ENCODE data around the gene NTRK3. TPM values are rescaled to one million over a fixed set of nuclear protein-coding genes. Genes with fewer than 3 reads are reported as not detected.

NTRK3 gene
- total and polyA plus RNA-seq, 12 donors = 1.6 to 8.5 (median 3.3) TPM

DNA sequence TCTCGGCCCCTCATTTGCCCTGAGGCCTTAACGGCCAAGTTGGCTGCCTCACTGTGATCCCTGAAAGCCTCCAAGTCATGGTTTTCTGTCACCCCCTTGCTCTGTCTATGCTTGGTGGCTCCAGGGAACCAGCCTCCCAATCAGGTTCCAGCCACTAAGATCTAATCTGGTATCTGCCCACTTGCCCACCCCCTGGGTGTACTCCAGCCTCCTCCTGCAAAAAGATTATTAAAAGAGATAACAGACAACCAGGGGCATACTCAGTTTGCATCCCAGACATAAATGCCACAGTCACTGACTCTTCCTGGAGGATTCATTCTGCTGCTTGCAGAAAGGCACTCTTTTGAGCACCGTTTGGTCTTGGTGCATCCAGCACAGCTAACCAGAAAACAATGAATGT, 103.9 kb downstream of the NTRK3 start:
- DNase-seq = no peak
- H3K9me3 ChIP-seq (replicated peaks in 1 of 3) = no peaks in the 10 kb centered on the region
- WGBS, 4 donors = 46 to 54% (median 49%) methylated on average over 3 of the region's 3 CpGs
- H3K27me3 ChIP-seq = no peaks in the 10 kb centered on the region
- intact Hi-C loops (cut with DNase I) = no loop called here
- no peaks in the 10 kb centered on the region for H3K36me3 ChIP-seq (replicated peaks in 1 of 2)
- TF ChIP-seq POLR2A (IDR thresholded peaks at IDR 0.05) = no peak
- H3K4me3 ChIP-seq = no peak overlapping the region
- H3K27ac ChIP-seq = no peak overlapping the region
- no peaks in the 10 kb centered on the region for H3K4me1 ChIP-seq (replicated peaks in 1 of 2)

DNA sequence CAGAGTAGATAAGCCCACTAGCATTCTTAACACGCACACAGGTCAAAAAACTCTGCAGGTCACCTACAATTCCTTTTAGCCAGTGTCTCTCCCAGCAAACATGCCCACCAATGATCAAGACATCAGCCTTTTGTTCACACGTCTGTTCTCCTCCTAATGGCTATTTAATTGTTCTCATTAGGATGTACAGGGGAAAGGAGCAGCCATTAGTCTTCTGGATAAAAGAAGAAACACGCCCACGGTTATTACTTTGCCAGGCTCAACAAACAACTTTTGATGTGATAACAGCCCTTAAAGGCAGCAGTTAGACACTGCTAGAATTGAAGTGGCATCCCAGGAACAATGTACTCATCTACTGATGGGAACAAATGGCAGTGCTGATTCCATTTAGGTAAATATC, 108.8 kb downstream of the NTRK3 start:
- H3K27me3 ChIP-seq = no peaks in the 10 kb centered on the region
- H3K36me3 ChIP-seq (replicated peaks in 1 of 2) = no peaks in the 10 kb centered on the region
- TF ChIP-seq POLR2A (IDR thresholded peaks at IDR 0.05) = no peak
- TF ChIP-seq, protein P1, sequence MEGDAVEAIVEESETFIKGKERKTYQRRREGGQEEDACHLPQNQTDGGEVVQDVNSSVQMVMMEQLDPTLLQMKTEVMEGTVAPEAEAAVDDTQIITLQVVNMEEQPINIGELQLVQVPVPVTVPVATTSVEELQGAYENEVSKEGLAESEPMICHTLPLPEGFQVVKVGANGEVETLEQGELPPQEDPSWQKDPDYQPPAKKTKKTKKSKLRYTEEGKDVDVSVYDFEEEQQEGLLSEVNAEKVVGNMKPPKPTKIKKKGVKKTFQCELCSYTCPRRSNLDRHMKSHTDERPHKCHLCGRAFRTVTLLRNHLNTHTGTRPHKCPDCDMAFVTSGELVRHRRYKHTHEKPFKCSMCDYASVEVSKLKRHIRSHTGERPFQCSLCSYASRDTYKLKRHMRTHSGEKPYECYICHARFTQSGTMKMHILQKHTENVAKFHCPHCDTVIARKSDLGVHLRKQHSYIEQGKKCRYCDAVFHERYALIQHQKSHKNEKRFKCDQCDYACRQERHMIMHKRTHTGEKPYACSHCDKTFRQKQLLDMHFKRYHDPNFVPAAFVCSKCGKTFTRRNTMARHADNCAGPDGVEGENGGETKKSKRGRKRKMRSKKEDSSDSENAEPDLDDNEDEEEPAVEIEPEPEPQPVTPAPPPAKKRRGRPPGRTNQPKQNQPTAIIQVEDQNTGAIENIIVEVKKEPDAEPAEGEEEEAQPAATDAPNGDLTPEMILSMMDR (IDR thresholded peaks at IDR 0.05) = no peak
- H3K4me3 ChIP-seq = no peak overlapping the region
- 65 to 76% (median 68%) methylated on average over 4 of the region's 4 CpGs for WGBS, 4 donors
- no peak overlapping the region for H3K27ac ChIP-seq
- H3K9me3 ChIP-seq (replicated peaks in 1 of 3) = no peaks in the 10 kb centered on the region
- no peaks in the 10 kb centered on the region for H3K4me1 ChIP-seq (replicated peaks in 1 of 2)
- intact Hi-C loops (cut with DNase I) = no loop called here
- DNase-seq = no peak

DNA sequence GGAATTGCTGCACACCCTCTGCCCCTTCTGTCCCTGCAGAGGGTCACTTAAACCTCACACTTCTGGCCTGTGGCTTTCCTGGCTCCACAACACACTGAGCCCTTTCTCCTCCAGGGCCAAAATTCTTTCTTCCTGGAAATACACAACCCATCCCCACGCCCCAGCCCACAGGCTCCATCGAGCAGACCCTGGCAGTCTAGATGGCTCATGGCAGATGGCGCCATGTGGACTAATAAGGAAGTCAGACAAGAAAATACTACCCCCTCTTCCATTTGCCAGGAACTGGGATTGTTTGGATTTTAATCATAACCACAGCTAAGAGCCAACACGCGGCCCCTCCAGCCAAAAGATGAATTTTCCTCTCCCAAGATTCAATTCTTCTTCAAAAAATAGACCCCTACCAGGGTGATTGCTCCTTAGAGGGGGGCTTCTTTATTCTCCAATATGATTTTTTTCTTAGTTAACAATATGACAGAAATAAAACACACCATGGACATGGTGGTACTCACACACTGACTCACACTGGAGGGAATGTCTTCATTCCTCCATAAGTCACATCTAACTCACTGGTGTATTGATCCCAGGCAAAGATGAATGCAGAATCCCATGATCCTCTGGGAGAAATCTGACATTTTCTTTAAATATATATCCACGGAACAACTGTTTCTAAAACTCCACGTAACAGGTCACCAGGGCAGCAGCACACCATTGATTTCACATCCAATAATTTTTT, 111.5 kb downstream of the NTRK3 start:
- no peak for DNase-seq
- H3K36me3 ChIP-seq (replicated peaks in 1 of 2) = no peaks in the 10 kb centered on the region
- intact Hi-C loops (cut with DNase I) = no loop called here
- no peaks in the 10 kb centered on the region for H3K9me3 ChIP-seq (replicated peaks in 1 of 3)
- no peaks in the 10 kb centered on the region for H3K27me3 ChIP-seq
- WGBS, 4 donors = 70 to 89% (median 82%) methylated on average over 7 of the region's 7 CpGs
- no peaks in the 10 kb centered on the region for H3K4me1 ChIP-seq (replicated peaks in 1 of 2)
- H3K27ac ChIP-seq = no peak overlapping the region
- H3K4me3 ChIP-seq = no peak overlapping the region
- no peak for TF ChIP-seq POLR2A (IDR thresholded peaks at IDR 0.05)

DNA sequence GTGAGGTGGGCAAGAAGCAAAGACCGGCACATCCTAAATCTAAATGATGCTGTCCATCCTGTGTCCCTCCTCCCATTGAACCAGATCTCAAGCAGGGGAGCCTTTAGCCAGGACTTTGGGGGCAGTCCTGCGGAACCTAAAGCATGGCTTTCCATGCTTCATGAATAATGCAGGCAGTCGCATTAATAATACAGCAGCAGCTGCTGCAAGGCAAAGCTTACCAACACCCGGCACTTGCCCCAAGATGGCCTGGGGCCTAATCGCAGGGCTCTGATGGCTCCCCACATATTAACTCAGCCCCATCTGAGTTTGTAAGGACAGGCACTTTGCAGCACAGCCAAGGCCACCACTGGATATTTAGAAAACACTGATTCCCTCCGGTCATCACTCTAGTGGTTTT, 114.4 kb downstream of the NTRK3 start:
- H3K9me3 ChIP-seq (replicated peaks in 1 of 3) = no peaks in the 10 kb centered on the region
- intact Hi-C loops (cut with DNase I) = no loop called here
- no peak overlapping the region for H3K4me3 ChIP-seq
- no peak for DNase-seq
- H3K27ac ChIP-seq = no peak overlapping the region
- TF ChIP-seq, protein P1 (IDR thresholded peaks at IDR 0.05) = no peak
- no peak for TF ChIP-seq POLR2A (IDR thresholded peaks at IDR 0.05)
- H3K4me1 ChIP-seq (replicated peaks in 1 of 2) = no peaks in the 10 kb centered on the region
- 84 to 92% (median 85%) methylated on average over 6 of the region's 6 CpGs for WGBS, 4 donors
- H3K27me3 ChIP-seq = no peaks in the 10 kb centered on the region
- H3K36me3 ChIP-seq (replicated peaks in 1 of 2) = no peaks in the 10 kb centered on the region

DNA sequence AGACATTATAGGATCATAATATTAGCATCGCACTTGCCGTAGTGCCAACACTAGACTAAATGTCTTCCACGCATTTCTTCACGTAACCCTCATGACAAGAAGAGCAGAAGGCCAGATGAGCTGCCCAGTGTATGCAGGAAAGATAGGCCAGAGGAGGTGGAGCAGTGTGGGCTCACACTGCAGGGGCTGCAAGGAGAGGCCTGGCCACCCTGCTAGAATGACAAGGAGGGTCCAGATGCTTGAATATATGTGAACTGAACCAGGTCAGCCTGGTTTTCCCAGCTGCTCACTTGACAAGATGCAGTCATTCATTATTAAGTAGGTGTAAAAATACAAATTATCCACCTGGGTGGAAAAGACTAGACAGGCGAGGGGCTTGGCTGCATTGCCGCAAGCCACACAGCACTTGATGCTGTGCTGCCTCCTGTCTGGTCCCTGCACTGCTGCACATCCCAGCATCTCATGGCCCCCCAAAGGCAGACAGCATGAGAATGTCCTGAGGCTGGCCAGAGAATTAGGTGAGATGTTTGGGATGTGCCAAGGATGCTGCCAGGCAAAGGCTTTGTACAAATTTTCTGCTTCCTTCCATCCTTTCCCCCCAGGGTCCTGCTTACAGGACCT, 115.2 kb downstream of the NTRK3 start:
- Histone ChIP-seq H3K9me3 (replicated peaks in 1 of 3) (no peaks in the 10 kb centered on the region), H3K4me1 (replicated peaks in 1 of 2) (no peaks in the 10 kb centered on the region), H3K36me3 (replicated peaks in 1 of 2) (no peaks in the 10 kb centered on the region), H3K27me3 (no peaks in the 10 kb centered on the region), H3K4me3 (no peak overlapping the region), H3K27ac (no peak overlapping the region)
- TF ChIP-seq POLR2A (IDR thresholded peaks at IDR 0.05) = no peak
- TF ChIP-seq, protein P1 (IDR thresholded peaks at IDR 0.05) = no peak
- intact Hi-C loops (cut with DNase I) = no loop called here
- no peak for DNase-seq
- 84 to 96% (median 93%) methylated on average over 6 of the region's 6 CpGs for WGBS, 4 donors
